ENCODE measurements around the gene AURKA.
A peak's percentile ranks its signal among the peaks of the same experiment; 100 is the strongest.

AURKA gene

GRCh38 chr20:56360908-56361205, 31.2 kb downstream of the AURKA start:
- DNase-seq (no peak), ATAC-seq (no peak)
- Mint-ChIP-seq H3K4me3 (no peak overlapping the region), H3K4me1 (peaks cover 31% of the 10 kb centered on the region), H3K27ac (no peak overlapping the region), H3K9me3 (no peaks in the 10 kb centered on the region), H3K27me3 (no peaks in the 10 kb centered on the region)

- no peak for ATAC-seq
- Mint-ChIP-seq H3K9me3 (no peaks in the 10 kb centered on the region), H3K4me1 (peaks cover 31% of the 10 kb centered on the region), H3K4me3 (peak overlapping the region; percentile 89 to 95), H3K27ac (peak overlapping the region; percentile 77 to 85), H3K27me3 (no peaks in the 10 kb centered on the region)
- DNase-seq: no peak
Observed at GRCh38 chr20:56360133-56360907, 31.7 kb downstream of the AURKA start.

- no peaks in the 10 kb centered on the region for H3K27me3 Mint-ChIP-seq
- ATAC-seq: peak; percentile 55
- DNase-seq: peak; percentile 4 to 19
- H3K4me1 Mint-ChIP-seq: peaks cover 31% of the 10 kb centered on the region
- no peaks in the 10 kb centered on the region for H3K9me3 Mint-ChIP-seq
- H3K4me3 Mint-ChIP-seq: peak overlapping the region; percentile 89 to 95
- peak overlapping the region in 1 of 2 donors; percentile 93 for H3K27ac Mint-ChIP-seq
Observed at GRCh38 chr20:56359212-56360132, 32.5 kb downstream of the AURKA start.

GRCh38 chr20:56358600-56359211, 33.3 kb downstream of the AURKA start, which contains the start of gene FAM210B:
TSS of gene FAM210B (plus strand) at chr20:56358974. CDS start at chr20:56359006, 32 bp downstream.
- Mint-ChIP-seq H3K9me3 (no peaks in the 10 kb centered on the region), H3K4me3 (peak within 1 kb of the TSS; percentile 89 to 95), H3K27me3 (no peaks in the 10 kb centered on the region), H3K4me1 (peaks cover 31% of the 10 kb centered on the region), H3K27ac (peak within 1 kb of the TSS in 1 of 2 donors; percentile 93)
- peak; percentile 99 for ATAC-seq
- peak; percentile 76 to 82 for DNase-seq

- no peak overlapping the region for H3K27ac Mint-ChIP-seq
- H3K9me3 Mint-ChIP-seq: no peaks in the 10 kb centered on the region
- no peak for ATAC-seq
- H3K4me1 Mint-ChIP-seq: peaks cover 31% of the 10 kb centered on the region
- H3K4me3 Mint-ChIP-seq: peak overlapping the region; percentile 64 to 71
- no peaks in the 10 kb centered on the region for H3K27me3 Mint-ChIP-seq
- no peak for DNase-seq
Observed at GRCh38 chr20:56358070-56358469, 33.9 kb downstream of the AURKA start.

GRCh38 chr20:56353356-56353755, 38.7 kb downstream of the AURKA start:
- ATAC-seq (no peak), DNase-seq (no peak)
- peaks cover 8% of the 10 kb centered on the region for H3K27me3 Mint-ChIP-seq
- H3K9me3 Mint-ChIP-seq: no peaks in the 10 kb centered on the region
- H3K27ac Mint-ChIP-seq: no peak overlapping the region
- H3K4me1 Mint-ChIP-seq: peaks cover 4% of the 10 kb centered on the region
- H3K4me3 Mint-ChIP-seq: no peak overlapping the region

GRCh38 chr20:56352345-56353055, 39.5 kb downstream of the AURKA start:
- H3K4me1 Mint-ChIP-seq: no peaks in the 10 kb centered on the region
- H3K27me3 Mint-ChIP-seq: peaks cover 15% of the 10 kb centered on the region
- DNase-seq (no peak), ATAC-seq (no peak)
- no peak overlapping the region for H3K4me3 Mint-ChIP-seq
- no peak overlapping the region for H3K27ac Mint-ChIP-seq
- H3K9me3 Mint-ChIP-seq: no peaks in the 10 kb centered on the region

GRCh38 chr20:56350842-56351241, 41.2 kb downstream of the AURKA start:
- no peak overlapping the region for H3K27ac Mint-ChIP-seq
- ATAC-seq: no peak
- peaks cover 24% of the 10 kb centered on the region for H3K27me3 Mint-ChIP-seq
- no peaks in the 10 kb centered on the region for H3K9me3 Mint-ChIP-seq
- DNase-seq: no peak
- no peak overlapping the region for H3K4me3 Mint-ChIP-seq
- H3K4me1 Mint-ChIP-seq: no peaks in the 10 kb centered on the region

- Mint-ChIP-seq H3K4me3 (no peak overlapping the region), H3K27me3 (peaks cover 45% of the 10 kb centered on the region), H3K4me1 (peaks cover 6% of the 10 kb centered on the region), H3K9me3 (no peaks in the 10 kb centered on the region), H3K27ac (no peak overlapping the region)
- DNase-seq (no peak), ATAC-seq (no peak)
Observed at GRCh38 chr20:56348746-56349145, 43.3 kb downstream of the AURKA start.

- H3K9me3 Mint-ChIP-seq: no peaks in the 10 kb centered on the region
- ATAC-seq (no peak), DNase-seq (no peak)
- no peak overlapping the region for H3K4me3 Mint-ChIP-seq
- H3K27ac Mint-ChIP-seq: no peak overlapping the region
- H3K4me1 Mint-ChIP-seq: peaks cover 11% of the 10 kb centered on the region
- H3K27me3 Mint-ChIP-seq: peaks cover 49% of the 10 kb centered on the region
Observed at GRCh38 chr20:56348305-56348693, 43.7 kb downstream of the AURKA start.

- Mint-ChIP-seq H3K27me3 (peaks cover 54% of the 10 kb centered on the region), H3K4me3 (no peak overlapping the region), H3K9me3 (no peaks in the 10 kb centered on the region), H3K4me1 (peaks cover 11% of the 10 kb centered on the region), H3K27ac (no peak overlapping the region)
- DNase-seq: no peak
- ATAC-seq: no peak
Observed at GRCh38 chr20:56347628-56348304, 44.2 kb downstream of the AURKA start.

- H3K27ac Mint-ChIP-seq: no peak overlapping the region
- peaks cover 11% of the 10 kb centered on the region for H3K4me1 Mint-ChIP-seq
- no peak overlapping the region for H3K4me3 Mint-ChIP-seq
- H3K9me3 Mint-ChIP-seq: no peaks in the 10 kb centered on the region
- DNase-seq: no peak
- ATAC-seq: no peak
- peaks cover 61% of the 10 kb centered on the region for H3K27me3 Mint-ChIP-seq
Observed at GRCh38 chr20:56345911-56346310, 46.1 kb downstream of the AURKA start.

GRCh38 chr20:56343861-56344381, 48.1 kb downstream of the AURKA start:
- peak; percentile 49 to 59 for DNase-seq
- Mint-ChIP-seq H3K4me1 (peaks cover 11% of the 10 kb centered on the region), H3K27me3 (peaks cover 71% of the 10 kb centered on the region), H3K4me3 (peak overlapping the region in 1 of 2 donors; percentile 45), H3K27ac (no peak overlapping the region), H3K9me3 (no peaks in the 10 kb centered on the region)
- peak; percentile 80 for ATAC-seq

- H3K4me3 Mint-ChIP-seq: no peak overlapping the region
- H3K27ac Mint-ChIP-seq: no peak overlapping the region
- ATAC-seq (no peak), DNase-seq (no peak)
- H3K9me3 Mint-ChIP-seq: no peaks in the 10 kb centered on the region
- H3K4me1 Mint-ChIP-seq: peaks cover 11% of the 10 kb centered on the region
- H3K27me3 Mint-ChIP-seq: peaks cover 76% of the 10 kb centered on the region
Observed at GRCh38 chr20:56342783-56343182, 49.2 kb downstream of the AURKA start.

Measured in stimulated activated naive CD8-positive, alpha-beta T cell treated with anti-CD3 and anti-CD28 coated beads, Interleukin-15, amount 100 ng/mL, for 72 hours (primary cell).